A673 (cell line): ENCODE measurements around the gene PCCA. TPM values are rescaled to one million over a fixed set of nuclear protein-coding genes. Genes with fewer than 3 reads are reported as not detected.

ENCODE experiments used
- BruUV-seq: library from RNA; stranded (reverse); fragments of 400-500 nt; replicated peaks from 2 replicates; lab custom pipeline; 2021; lab: Mats Ljungman, UMichigan
- CTCF ChIA-PET: fragments of 300-600 bp; sonication (Branson Sonifier 250); formaldehyde crosslinking; loops from one replicate; lab custom pipeline; 2022; ENCODE audit warnings: antibody characterized with exemption; lab: Charles Lee
- POLR2A ChIA-PET: fragments of 300-600 bp; sonication (Branson Sonifier 250); formaldehyde crosslinking; loops from one replicate; lab custom pipeline; 2022; ENCODE audit warnings: antibody characterized with exemption; ENCODE audit not compliant: low non-redundant PET; lab: Charles Lee
- DNase-seq: peaks from one replicate; pipeline ENCODE4 v3.0.0-alpha.2; 2015; ENCODE audit warnings: low spot score
- H3K27ac ChIP-seq: fragments of 200-600 bp; sonication (generic); 2 replicates; pipeline ENCODE4 v1.5.1; 2016; ENCODE audit warnings: mixed run types, low read depth, mild to moderate bottlenecking, mixed read lengths, antibody characterized with exemption, low read length; ENCODE audit not compliant: poor library complexity, severe bottlenecking
- H3K27me3 ChIP-seq: fragments of 200-600 bp; sonication (generic); replicated peaks from 2 replicates; pipeline ENCODE4 v1.6.1; 2017; ENCODE audit warnings: mixed run types, low read depth, mild to moderate bottlenecking, mixed read lengths, antibody characterized with exemption, low read length; ENCODE audit not compliant: insufficient read depth, poor library complexity
- H3K36me3 ChIP-seq: fragments of 200-600 bp; sonication (generic); 2 replicates; pipeline ENCODE4 v1.6.1; 2016; ENCODE audit warnings: mixed run types, mild to moderate bottlenecking, mixed read lengths, antibody characterized with exemption, low read length; ENCODE audit not compliant: insufficient read depth, poor library complexity, severe bottlenecking
- H3K4me1 ChIP-seq: fragments of 200-600 bp; sonication (generic); 2 replicates; pipeline ENCODE4 v1.6.1; 2017; ENCODE audit warnings: mixed run types, mild to moderate bottlenecking, mixed read lengths, antibody characterized with exemption, low read length; ENCODE audit not compliant: insufficient read depth, poor library complexity, severe bottlenecking
- H3K4me3 ChIP-seq: fragments of 200-600 bp; sonication (generic); 2 replicates; pipeline ENCODE4 v1.5.1; 2016; ENCODE audit warnings: low read depth, mixed run types, mild to moderate bottlenecking, mixed read lengths, low read length; ENCODE audit not compliant: poor library complexity, severe bottlenecking
- H3K9me3 ChIP-seq: fragments of 200-600 bp; sonication (generic); 2 replicates; pipeline ENCODE4 v1.6.1; 2016; ENCODE audit warnings: mixed run types, low read depth, mild to moderate bottlenecking, mixed read lengths, antibody characterized with exemption, low read length; ENCODE audit not compliant: poor library complexity, severe bottlenecking
- CTCF ChIP-seq: fragments of 300-800, 200-600 bp; sonication (generic); conservative IDR thresholded peaks from 2 replicates; pipeline ENCODE4 v1.5.1; 2017; ENCODE audit warnings: low read depth, mild to moderate bottlenecking, antibody characterized with exemption, low read length, moderate library complexity, mixed read lengths
- EZH2 ChIP-seq: fragments of 200-600 bp; sonication (generic); IDR thresholded peaks from 2 replicates; pipeline ENCODE4 v1.6.1; 2017; ENCODE audit warnings: borderline replicate concordance, low read depth, mild to moderate bottlenecking, mixed read lengths, antibody characterized with exemption, low read length; ENCODE audit not compliant: poor library complexity, severe bottlenecking
- intact Hi-C: fragments of 100-400 bp; cut with micrococcal nuclease; formaldehyde crosslinking; loops from one replicate; pipeline ENCODE4 v1.10.0; 2022; ENCODE audit not compliant: unreplicated experiment
- total RNA-seq: library from RNA; stranded (reverse); gene quantifications from 2 replicates; pipeline ENCODE4 v1.2.3, GENCODE V29; 2021

PCCA gene
- total RNA-seq, 1 experiment from 2014 or later: 93.0 TPM

GRCh38 chr13:100521851-100522617, 433.1 kb downstream of the PCCA start:
- intact Hi-C loops: no loop called here
- Histone ChIP-seq H3K4me1 (peaks cover 70% of the 10 kb centered on the region), H3K27me3 (no peaks in the 10 kb centered on the region), H3K27ac (peak overlapping the region; percentile 93), H3K9me3 (no peaks in the 10 kb centered on the region), H3K36me3 (peaks cover under 1% of the 10 kb centered on the region), H3K4me3 (peak overlapping the region; percentile 30)
- CTCF ChIA-PET: interaction anchor here (0.6 kb wide), 1 partner anchor 282 kb away, joined by 4 read pairs; no protein-coding TSS in a partner anchor
- BruUV-seq: no TSS peak
- POLR2A ChIA-PET: interaction anchor here (0.8 kb wide), 1 partner anchor 541 kb away, joined by 3 read pairs; the partner anchor contains the start of gene ZIC2
- TF ChIP-seq CTCF: no peak
- TF ChIP-seq EZH2: no peak
- peak; percentile 89 for DNase-seq

DNA sequence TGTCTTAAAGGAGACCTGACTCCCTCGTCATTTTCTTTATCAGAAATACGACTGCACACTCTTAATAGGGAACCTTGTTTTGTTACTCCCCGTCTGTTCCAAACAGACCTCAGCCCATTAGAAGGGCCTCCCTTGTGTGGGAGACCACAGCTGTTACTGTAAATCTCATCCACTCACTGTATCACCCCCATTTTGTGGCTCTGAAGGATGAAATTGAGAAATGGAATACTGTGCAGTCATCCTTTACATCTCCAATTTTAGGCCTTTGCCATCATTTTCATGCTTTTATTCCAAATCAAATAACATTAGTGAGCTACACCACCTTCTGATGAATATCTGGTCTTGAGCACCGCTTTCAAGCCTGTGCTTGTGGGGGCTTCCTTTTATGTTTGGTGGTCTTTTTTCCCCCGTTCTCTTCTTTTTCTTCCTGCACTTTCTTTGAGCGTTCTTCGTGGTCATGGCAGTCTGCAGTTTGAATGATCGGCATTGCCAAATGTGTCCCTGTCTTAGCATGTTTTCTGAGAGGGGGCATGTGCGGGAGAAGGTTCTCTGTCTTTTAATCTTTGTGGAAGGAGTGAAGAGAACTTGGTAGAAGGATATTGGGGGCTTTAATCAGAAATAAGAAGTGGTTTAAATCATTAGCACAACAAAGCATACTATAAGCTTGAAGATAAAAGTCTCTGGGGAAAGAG, 433.9 kb downstream of the PCCA start:
- POLR2A ChIA-PET: no interaction called here
- Histone ChIP-seq H3K4me3 (no peak overlapping the region), H3K27me3 (no peaks in the 10 kb centered on the region), H3K4me1 (peaks cover 63% of the 10 kb centered on the region), H3K27ac (peak overlapping the region; percentile 93), H3K9me3 (no peaks in the 10 kb centered on the region), H3K36me3 (peaks cover 8% of the 10 kb centered on the region)
- TF ChIP-seq CTCF: no peak
- no peak for TF ChIP-seq EZH2
- no TSS peak for BruUV-seq
- CTCF ChIA-PET: no interaction called here
- intact Hi-C loops: no loop called here
- no peak for DNase-seq

GRCh38 chr13:100523411-100523810, 434.5 kb downstream of the PCCA start:
- CTCF ChIA-PET: no interaction called here
- BruUV-seq: no TSS peak
- no peak for DNase-seq
- no peak overlapping the region for H3K4me3 ChIP-seq
- H3K27me3 ChIP-seq: no peaks in the 10 kb centered on the region
- POLR2A ChIA-PET: interaction anchor here (0.6 kb wide), 1 partner anchor 130 kb away, joined by 10 read pairs; no protein-coding TSS in a partner anchor
- H3K27ac ChIP-seq: peak overlapping the region; percentile 93
- no peak for TF ChIP-seq CTCF
- TF ChIP-seq EZH2: no peak
- intact Hi-C loops: no loop called here
- no peaks in the 10 kb centered on the region for H3K9me3 ChIP-seq
- H3K36me3 ChIP-seq: peaks cover 10% of the 10 kb centered on the region
- H3K4me1 ChIP-seq: peaks cover 56% of the 10 kb centered on the region
